ENCODE measurements around the gene LACTB.

The LACTB gene

GRCh38 chr15:63121382-63122001, at the start of gene LACTB:
LACTB (plus strand) TSS chr15:63121861; CDS start chr15:63121872, 11 bp downstream.
- peak within 1 kb of the TSS; percentile 95 for H3K4me3 ChIP-seq (ENCODE audit: low read depth, low read length)
- TF ChIP-seq CTCF (IDR thresholded peaks at IDR 0.05; ENCODE audit: control insufficient read depth, extremely low read depth, insufficient read depth): no peak
- DNase-seq (ENCODE audit: low read depth): peak; percentile 64

GRCh38 chr15:63072023-63072650, 49.5 kb upstream of the LACTB start:
- H3K4me3 ChIP-seq (ENCODE audit: low read depth, low read length): no peak overlapping the region
- no peak for TF ChIP-seq CTCF (IDR thresholded peaks at IDR 0.05; ENCODE audit: control insufficient read depth, extremely low read depth, insufficient read depth)
- no peak for DNase-seq (ENCODE audit: low read depth)

GRCh38 chr15:63072809-63073277, 48.8 kb upstream of the LACTB start:
- H3K4me3 ChIP-seq (ENCODE audit: low read depth, low read length): no peak overlapping the region
- no peak for DNase-seq (ENCODE audit: low read depth)
- no peak for TF ChIP-seq CTCF (IDR thresholded peaks at IDR 0.05; ENCODE audit: control insufficient read depth, extremely low read depth, insufficient read depth)

GRCh38 chr15:63073497-63074172, 48.0 kb upstream of the LACTB start:
- TF ChIP-seq CTCF (IDR thresholded peaks at IDR 0.05; ENCODE audit: control insufficient read depth, extremely low read depth, insufficient read depth): no peak
- no peak for DNase-seq (ENCODE audit: low read depth)
- H3K4me3 ChIP-seq (ENCODE audit: low read depth, low read length): no peak overlapping the region

- DNase-seq (ENCODE audit: low read depth): no peak
- TF ChIP-seq CTCF (IDR thresholded peaks at IDR 0.05; ENCODE audit: control insufficient read depth, extremely low read depth, insufficient read depth): no peak
- H3K4me3 ChIP-seq (ENCODE audit: low read depth, low read length): no peak overlapping the region
Measured at GRCh38 chr15:63075015-63075983, 46.4 kb upstream of the LACTB start.

GRCh38 chr15:63075984-63076713, 45.5 kb upstream of the LACTB start:
- H3K4me3 ChIP-seq (ENCODE audit: low read depth, low read length): no peak overlapping the region
- no peak for DNase-seq (ENCODE audit: low read depth)
- no peak for TF ChIP-seq CTCF (IDR thresholded peaks at IDR 0.05; ENCODE audit: control insufficient read depth, extremely low read depth, insufficient read depth)
